IPS-NIHi11 (cell line): Measurements from ENCODE around the gene ERP29.
"Not testable (repeated sequence)": the region's sequence is repeated elsewhere in the genome, so short reads cannot be mapped to it uniquely, and the experiment has no call there.

Source experiments
- DNase-seq: peaks from one replicate; pipeline ENCODE4 v3.0.0; 2012; ENCODE audit warnings: mixed read lengths, low spot score

Gene ERP29

GRCh38 chr12:112036614-112037013, 23.4 kb downstream of the ERP29 start:
- DNase-seq: not testable (repeated sequence)

- DNase-seq: no peak
Observed at GRCh38 chr12:112046003-112046402, 32.8 kb downstream of the ERP29 start.

- no peak for DNase-seq
Observed at GRCh38 chr12:112049351-112049750, 36.1 kb downstream of the ERP29 start.

GRCh38 chr12:112061137-112061536, 47.9 kb downstream of the ERP29 start:
- no peak for DNase-seq

GRCh38 chr12:112063273-112063672, 50.0 kb downstream of the ERP29 start:
- no peak for DNase-seq

GRCh38 chr12:112066566-112066965, 53.3 kb downstream of the ERP29 start:
- no peak for DNase-seq
